HEK293 (cell line): Measurements from ENCODE around the gene LMLN.

ENCODE experiments used
- KLF10 ChIP-seq: fragments of 450-650 bp; IDR thresholded peaks from 2 replicates; pipeline ENCODE4 v1.5.1; 2018; ENCODE audit warnings: missing biosample characterization, mild to moderate bottlenecking, missing genetic modification characterization
- KLF8 ChIP-seq: fragments of 450-650 bp; formaldehyde crosslinking; IDR thresholded peaks from 2 replicates; pipeline ENCODE4 v1.5.1; 2016; ENCODE audit warnings: missing biosample characterization, missing genetic modification characterization
- YY2 ChIP-seq: fragments of 450-650 bp; formaldehyde crosslinking; IDR thresholded peaks from 2 replicates; pipeline ENCODE4 v1.5.1; 2016; ENCODE audit warnings: missing biosample characterization, missing genetic modification characterization
- ZBTB8A ChIP-seq: fragments of 450-650 bp; formaldehyde crosslinking; IDR thresholded peaks from 2 replicates; pipeline ENCODE4 v1.5.1; 2016; ENCODE audit warnings: missing biosample characterization, missing genetic modification characterization
- ZFP3 ChIP-seq: fragments of 450-650 bp; formaldehyde crosslinking; IDR thresholded peaks from 2 replicates; pipeline ENCODE4 v1.5.1; 2016; ENCODE audit warnings: low read depth, missing biosample characterization, missing genetic modification characterization
- ZNF114 ChIP-seq: fragments of 450-650 bp; formaldehyde crosslinking; IDR thresholded peaks from 2 replicates; pipeline ENCODE4 v1.5.0; 2017; ENCODE audit warnings: missing biosample characterization, missing genetic modification characterization
- ZNF211 ChIP-seq: fragments of 450-650 bp; formaldehyde crosslinking; IDR thresholded peaks from 2 replicates; pipeline ENCODE4 v1.5.1; 2016; ENCODE audit warnings: low read depth, missing biosample characterization, missing genetic modification characterization
- ZNF302 ChIP-seq: fragments of 450-650 bp; formaldehyde crosslinking; IDR thresholded peaks from 2 replicates; pipeline ENCODE4 v1.5.1; 2016; ENCODE audit warnings: missing biosample characterization, missing genetic modification characterization, low read depth
- ZNF510 ChIP-seq: fragments of 450-650 bp; formaldehyde crosslinking; IDR thresholded peaks from 2 replicates; pipeline ENCODE4 v1.5.1; 2018; ENCODE audit warnings: mild to moderate bottlenecking, missing genetic modification characterization, missing biosample characterization; ENCODE audit not compliant: insufficient replicate concordance
- ZNF843 ChIP-seq: fragments of 450-650 bp; formaldehyde crosslinking; IDR thresholded peaks from 2 replicates; pipeline ENCODE4 v1.5.1; 2016; ENCODE audit warnings: missing biosample characterization, missing genetic modification characterization
- TF ChIP-seq, protein P1 (sequence below): fragments of 450-650 bp; formaldehyde crosslinking; IDR thresholded peaks from 2 replicates; pipeline ENCODE4 v1.5.1; 2016; ENCODE audit warnings: missing biosample characterization, missing genetic modification characterization
- TF ChIP-seq, protein P2 (sequence below): fragments of 450-650 bp; formaldehyde crosslinking; conservative IDR thresholded peaks from 2 replicates; pipeline ENCODE4 v1.5.1; 2016; ENCODE audit warnings: low read depth, missing biosample characterization, missing genetic modification characterization
- TF ChIP-seq, protein P3 (sequence below): fragments of 450-650 bp; formaldehyde crosslinking; IDR thresholded peaks from 2 replicates; pipeline ENCODE4 v1.5.1; 2016; ENCODE audit warnings: missing biosample characterization, missing genetic modification characterization
- TF ChIP-seq, protein P4 (sequence below): fragments of 450-650 bp; formaldehyde crosslinking; IDR thresholded peaks from 2 replicates; pipeline ENCODE4 v1.5.1; 2016; ENCODE audit warnings: missing biosample characterization, missing genetic modification characterization

DNA sequence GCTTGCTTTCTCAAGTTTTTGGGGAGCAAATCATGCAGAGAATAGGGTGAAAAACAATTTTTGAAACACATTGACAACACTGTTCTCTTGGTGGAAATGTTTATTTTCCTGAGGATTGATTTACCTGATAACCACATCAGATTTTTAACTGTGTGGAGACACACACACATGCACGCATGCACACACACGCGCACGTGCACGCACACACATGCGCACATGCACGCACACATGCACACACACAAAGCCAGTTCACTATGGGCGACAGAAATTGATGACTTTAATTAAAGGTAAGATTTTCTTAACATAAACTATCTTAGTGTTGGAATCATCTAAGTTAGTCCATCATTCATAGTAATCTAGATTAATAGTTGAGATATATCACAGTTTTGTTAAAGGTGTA lies 15.3 kb downstream of the LMLN start:
- no peak for TF ChIP-seq YY2 (tag by site-specific recombination)
- TF ChIP-seq, protein P1, sequence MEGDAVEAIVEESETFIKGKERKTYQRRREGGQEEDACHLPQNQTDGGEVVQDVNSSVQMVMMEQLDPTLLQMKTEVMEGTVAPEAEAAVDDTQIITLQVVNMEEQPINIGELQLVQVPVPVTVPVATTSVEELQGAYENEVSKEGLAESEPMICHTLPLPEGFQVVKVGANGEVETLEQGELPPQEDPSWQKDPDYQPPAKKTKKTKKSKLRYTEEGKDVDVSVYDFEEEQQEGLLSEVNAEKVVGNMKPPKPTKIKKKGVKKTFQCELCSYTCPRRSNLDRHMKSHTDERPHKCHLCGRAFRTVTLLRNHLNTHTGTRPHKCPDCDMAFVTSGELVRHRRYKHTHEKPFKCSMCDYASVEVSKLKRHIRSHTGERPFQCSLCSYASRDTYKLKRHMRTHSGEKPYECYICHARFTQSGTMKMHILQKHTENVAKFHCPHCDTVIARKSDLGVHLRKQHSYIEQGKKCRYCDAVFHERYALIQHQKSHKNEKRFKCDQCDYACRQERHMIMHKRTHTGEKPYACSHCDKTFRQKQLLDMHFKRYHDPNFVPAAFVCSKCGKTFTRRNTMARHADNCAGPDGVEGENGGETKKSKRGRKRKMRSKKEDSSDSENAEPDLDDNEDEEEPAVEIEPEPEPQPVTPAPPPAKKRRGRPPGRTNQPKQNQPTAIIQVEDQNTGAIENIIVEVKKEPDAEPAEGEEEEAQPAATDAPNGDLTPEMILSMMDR (tag by site-specific recombination): no peak
- no peak for TF ChIP-seq ZNF302
- no peak for TF ChIP-seq ZNF843
- TF ChIP-seq ZFP3 (tag by site-specific recombination): no peak
- no peak for TF ChIP-seq KLF10 (tag by site-specific recombination)
- no peak for TF ChIP-seq ZNF211
- TF ChIP-seq KLF8 (tag by site-specific recombination): no peak
- TF ChIP-seq, protein P2, sequence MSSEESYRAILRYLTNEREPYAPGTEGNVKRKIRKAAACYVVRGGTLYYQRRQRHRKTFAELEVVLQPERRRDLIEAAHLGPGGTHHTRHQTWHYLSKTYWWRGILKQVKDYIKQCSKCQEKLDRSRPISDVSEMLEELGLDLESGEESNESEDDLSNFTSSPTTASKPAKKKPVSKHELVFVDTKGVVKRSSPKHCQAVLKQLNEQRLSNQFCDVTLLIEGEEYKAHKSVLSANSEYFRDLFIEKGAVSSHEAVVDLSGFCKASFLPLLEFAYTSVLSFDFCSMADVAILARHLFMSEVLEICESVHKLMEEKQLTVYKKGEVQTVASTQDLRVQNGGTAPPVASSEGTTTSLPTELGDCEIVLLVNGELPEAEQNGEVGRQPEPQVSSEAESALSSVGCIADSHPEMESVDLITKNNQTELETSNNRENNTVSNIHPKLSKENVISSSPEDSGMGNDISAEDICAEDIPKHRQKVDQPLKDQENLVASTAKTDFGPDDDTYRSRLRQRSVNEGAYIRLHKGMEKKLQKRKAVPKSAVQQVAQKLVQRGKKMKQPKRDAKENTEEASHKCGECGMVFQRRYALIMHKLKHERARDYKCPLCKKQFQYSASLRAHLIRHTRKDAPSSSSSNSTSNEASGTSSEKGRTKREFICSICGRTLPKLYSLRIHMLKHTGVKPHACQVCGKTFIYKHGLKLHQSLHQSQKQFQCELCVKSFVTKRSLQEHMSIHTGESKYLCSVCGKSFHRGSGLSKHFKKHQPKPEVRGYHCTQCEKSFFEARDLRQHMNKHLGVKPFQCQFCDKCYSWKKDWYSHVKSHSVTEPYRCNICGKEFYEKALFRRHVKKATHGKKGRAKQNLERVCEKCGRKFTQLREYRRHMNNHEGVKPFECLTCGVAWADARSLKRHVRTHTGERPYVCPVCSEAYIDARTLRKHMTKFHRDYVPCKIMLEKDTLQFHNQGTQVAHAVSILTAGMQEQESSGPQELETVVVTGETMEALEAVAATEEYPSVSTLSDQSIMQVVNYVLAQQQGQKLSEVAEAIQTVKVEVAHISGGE: no peak
- TF ChIP-seq, protein P3, sequence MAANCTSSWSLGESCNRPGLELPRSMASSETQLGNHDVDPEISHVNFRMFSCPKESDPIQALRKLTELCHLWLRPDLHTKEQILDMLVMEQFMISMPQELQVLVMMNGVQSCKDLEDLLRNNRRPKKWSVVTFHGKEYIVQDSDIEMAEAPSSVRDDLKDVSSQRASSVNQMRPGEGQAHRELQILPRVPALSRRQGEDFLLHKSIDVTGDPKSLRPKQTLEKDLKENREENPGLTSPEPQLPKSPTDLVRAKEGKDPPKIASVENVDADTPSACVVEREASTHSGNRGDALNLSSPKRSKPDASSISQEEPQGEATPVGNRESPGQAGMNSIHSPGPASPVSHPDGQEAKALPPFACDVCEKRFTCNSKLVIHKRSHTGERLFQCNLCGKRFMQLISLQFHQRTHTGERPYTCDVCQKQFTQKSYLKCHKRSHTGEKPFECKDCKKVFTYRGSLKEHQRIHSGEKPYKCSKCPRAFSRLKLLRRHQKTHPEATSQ (tag by site-specific recombination): no peak
- no peak for TF ChIP-seq ZNF114
- TF ChIP-seq, protein P4, sequence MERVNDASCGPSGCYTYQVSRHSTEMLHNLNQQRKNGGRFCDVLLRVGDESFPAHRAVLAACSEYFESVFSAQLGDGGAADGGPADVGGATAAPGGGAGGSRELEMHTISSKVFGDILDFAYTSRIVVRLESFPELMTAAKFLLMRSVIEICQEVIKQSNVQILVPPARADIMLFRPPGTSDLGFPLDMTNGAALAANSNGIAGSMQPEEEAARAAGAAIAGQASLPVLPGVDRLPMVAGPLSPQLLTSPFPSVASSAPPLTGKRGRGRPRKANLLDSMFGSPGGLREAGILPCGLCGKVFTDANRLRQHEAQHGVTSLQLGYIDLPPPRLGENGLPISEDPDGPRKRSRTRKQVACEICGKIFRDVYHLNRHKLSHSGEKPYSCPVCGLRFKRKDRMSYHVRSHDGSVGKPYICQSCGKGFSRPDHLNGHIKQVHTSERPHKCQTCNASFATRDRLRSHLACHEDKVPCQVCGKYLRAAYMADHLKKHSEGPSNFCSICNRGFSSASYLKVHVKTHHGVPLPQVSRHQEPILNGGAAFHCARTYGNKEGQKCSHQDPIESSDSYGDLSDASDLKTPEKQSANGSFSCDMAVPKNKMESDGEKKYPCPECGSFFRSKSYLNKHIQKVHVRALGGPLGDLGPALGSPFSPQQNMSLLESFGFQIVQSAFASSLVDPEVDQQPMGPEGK (tag by site-specific recombination): no peak
- no peak for TF ChIP-seq ZBTB8A
- no peak for TF ChIP-seq ZNF510
